WTC11 (cell line): ENCODE measurements around the gene ITGAE. TPM values are rescaled to one million over a fixed set of nuclear protein-coding genes. Genes with fewer than 3 reads are reported as not detected.

Source experiments
- ATAC-seq: fragments of 200-7000 bp; cut with Tn5 transposase; 2 replicates; pipeline ENCODE4 v1.10.0; 2021; ENCODE audit warnings: mild to moderate bottlenecking, moderate library complexity
- CTCF ChIA-PET: fragments of 300-600 bp; sonication (Branson Sonifier 250); formaldehyde crosslinking; loops from one replicate; lab custom pipeline; 2021; ENCODE audit warnings: antibody characterized with exemption; lab: Charles Lee
- POLR2A ChIA-PET: fragments of 350-600 bp; sonication (Branson Sonifier 250); formaldehyde crosslinking; loops from one replicate; lab custom pipeline; 2021; ENCODE audit warnings: antibody characterized with exemption; lab: Charles Lee
- DNase-seq: peaks from one replicate; pipeline ENCODE4 v3.0.0; 2021; ENCODE audit warnings: low spot score
- H3K27ac Mint-ChIP-seq: 2 replicates; pipeline ENCODE4 v1.8.0; 2021; ENCODE audit warnings: mixed read lengths
- H3K27me3 Mint-ChIP-seq: 2 replicates; pipeline ENCODE4 v1.8.0; 2021; ENCODE audit warnings: low read depth, mild to moderate bottlenecking, moderate library complexity, mixed read lengths
- H3K36me3 Mint-ChIP-seq: 2 replicates; pipeline ENCODE4 v1.8.0; 2021; ENCODE audit warnings: mixed read lengths
- H3K4me1 Mint-ChIP-seq: 2 replicates; pipeline ENCODE4 v1.8.0; 2022; ENCODE audit warnings: mixed read lengths
- H3K4me3 Mint-ChIP-seq: 2 replicates; pipeline ENCODE4 v1.8.0; 2021; ENCODE audit warnings: mild to moderate bottlenecking, moderate library complexity, mixed read lengths
- H3K9me3 Mint-ChIP-seq: 2 replicates; pipeline ENCODE4 v1.8.0; 2021; ENCODE audit warnings: mixed read lengths
- ATF3 ChIP-seq: sonication (generic); formaldehyde crosslinking; conservative IDR thresholded peaks from 2 replicates; pipeline ENCODE4 v1.8.1; 2022; ENCODE audit warnings: mild to moderate bottlenecking, missing genetic modification reagents
- CREB1 ChIP-seq: sonication (generic); formaldehyde crosslinking; IDR thresholded peaks from 2 replicates; pipeline ENCODE4 v1.8.0; 2023; ENCODE audit warnings: mild to moderate bottlenecking, missing genetic modification reagents
- ELF4 ChIP-seq: sonication (generic); formaldehyde crosslinking; IDR thresholded peaks from 2 replicates; pipeline ENCODE4 v1.8.1; 2022; ENCODE audit warnings: low read depth, mild to moderate bottlenecking, moderate library complexity, missing genetic modification reagents
- EMX1 ChIP-seq: fragments of 250-450 bp; sonication (Bioruptor Pico); IDR thresholded peaks from 2 replicates; pipeline ENCODE4 v1.8.0; 2021; ENCODE audit warnings: mild to moderate bottlenecking
- GTF2I ChIP-seq: fragments of 250-450 bp; sonication (Bioruptor Pico); conservative IDR thresholded peaks from 2 replicates; pipeline ENCODE4 v1.4.0; 2021; ENCODE audit warnings: mild to moderate bottlenecking
- IRF1 ChIP-seq: sonication (generic); formaldehyde crosslinking; IDR thresholded peaks from 2 replicates; pipeline ENCODE4 v1.8.0; 2023; ENCODE audit warnings: missing genetic modification reagents
- JAZF1 ChIP-seq: fragments of 250-450 bp; sonication (Bioruptor Pico); IDR thresholded peaks from 2 replicates; pipeline ENCODE4 v1.9.0; 2021; ENCODE audit warnings: moderate library complexity, mild to moderate bottlenecking, inconsistent platforms
- JUN ChIP-seq: sonication (generic); formaldehyde crosslinking; IDR thresholded peaks from 2 replicates; pipeline ENCODE4 v1.8.0; 2023; ENCODE audit warnings: mild to moderate bottlenecking, missing genetic modification reagents
- MAX ChIP-seq: sonication (generic); formaldehyde crosslinking; IDR thresholded peaks from 2 replicates; pipeline ENCODE4 v1.8.0; 2022; ENCODE audit warnings: mild to moderate bottlenecking, missing genetic modification reagents
- NFATC4 ChIP-seq: fragments of 250-450 bp; sonication (Bioruptor Pico); IDR thresholded peaks from 2 replicates; pipeline ENCODE4 v1.9.0; 2021; ENCODE audit warnings: mild to moderate bottlenecking
- NR3C1 ChIP-seq: sonication (generic); formaldehyde crosslinking; conservative IDR thresholded peaks from 2 replicates; pipeline ENCODE4 v1.8.1; 2023; ENCODE audit warnings: low read depth, mild to moderate bottlenecking, missing genetic modification reagents
- PREB ChIP-seq: sonication (generic); formaldehyde crosslinking; IDR thresholded peaks from 2 replicates; pipeline ENCODE4 v1.8.1; 2022; ENCODE audit warnings: mild to moderate bottlenecking, missing genetic modification reagents, moderate library complexity, borderline replicate concordance
- PRRX2 ChIP-seq: fragments of 250-450 bp; sonication (Bioruptor Pico); IDR thresholded peaks from 2 replicates; pipeline ENCODE4 v1.8.0; 2021; ENCODE audit warnings: mild to moderate bottlenecking
- RELA ChIP-seq: sonication (generic); formaldehyde crosslinking; IDR thresholded peaks from 2 replicates; pipeline ENCODE4 v1.8.1; 2022; ENCODE audit warnings: missing genetic modification reagents, mild to moderate bottlenecking, borderline replicate concordance
- SMAD3 ChIP-seq: sonication (generic); formaldehyde crosslinking; IDR thresholded peaks from 2 replicates; pipeline ENCODE4 v1.8.0; 2022; ENCODE audit warnings: missing genetic modification reagents, mild to moderate bottlenecking, borderline replicate concordance
- SOX15 ChIP-seq: fragments of 250-450 bp; sonication (Bioruptor Pico); IDR thresholded peaks from 2 replicates; pipeline ENCODE4 v1.9.0; 2021; ENCODE audit warnings: mild to moderate bottlenecking
- STAT6 ChIP-seq: sonication (generic); formaldehyde crosslinking; conservative IDR thresholded peaks from 2 replicates; pipeline ENCODE4 v1.8.1; 2023; ENCODE audit warnings: mild to moderate bottlenecking, low read depth, missing genetic modification reagents, moderate library complexity
- ZNF121 ChIP-seq: sonication (generic); formaldehyde crosslinking; IDR thresholded peaks from 2 replicates; pipeline ENCODE4 v1.8.0; 2023; ENCODE audit warnings: missing genetic modification reagents
- ZNF138 ChIP-seq: sonication (generic); formaldehyde crosslinking; conservative IDR thresholded peaks from 2 replicates; pipeline ENCODE4 v1.8.1; 2022; ENCODE audit warnings: mild to moderate bottlenecking, moderate library complexity, missing genetic modification reagents
- ZNF263 ChIP-seq: sonication (generic); formaldehyde crosslinking; IDR thresholded peaks from 2 replicates; pipeline ENCODE4 v1.8.1; 2022; ENCODE audit warnings: low read depth, mild to moderate bottlenecking, moderate library complexity, missing genetic modification reagents
- ZNF281 ChIP-seq: sonication (generic); formaldehyde crosslinking; IDR thresholded peaks from 2 replicates; pipeline ENCODE4 v1.8.0; 2023; ENCODE audit warnings: mild to moderate bottlenecking, missing genetic modification reagents
- ZNF671 ChIP-seq: fragments of 250-450 bp; sonication (Bioruptor Pico); IDR thresholded peaks from 2 replicates; pipeline ENCODE4 v1.8.0; 2021; ENCODE audit warnings: mild to moderate bottlenecking
- total RNA-seq: library from RNA; stranded (reverse); gene quantifications from 3 replicates; pipeline ENCODE4 v1.2.3, GENCODE V29; 2021

ITGAE gene
- total RNA-seq, 1 experiment from 2014 or later: 19.5 TPM

- TF ChIP-seq SOX15 (CRISPR knock-in tag) (no peak), CREB1 (no peak)
These were observed 20.0 kb downstream of the ITGAE start (continued) for GRCh38 chr17:3780986-3781385.

GRCh38 chr17:3777366-3778120 lies 23.4 kb downstream of the ITGAE start:
- Mint-ChIP-seq H3K4me1 (peaks cover 3% of the 10 kb centered on the region; the same call in 1 of the 2 replicates), H3K27me3 (no peaks in the 10 kb centered on the region; the same call in 1 of the 2 replicates), H3K4me3 (no peak overlapping the region), H3K27ac (no peak overlapping the region), H3K9me3 (peaks cover 3% of the 10 kb centered on the region; the same call in 1 of the 2 replicates), H3K36me3 (no peaks in the 10 kb centered on the region)
- ChIA-PET CTCF (interaction anchor here (7.5 kb wide), 1 partner anchor 39 kb away, joined by 125 read pairs; no protein-coding TSS in a partner anchor), POLR2A (no interaction called here)
- DNase-seq (no peak), ATAC-seq (no peak)
- TF ChIP-seq PREB (CRISPR knock-in tag) (no peak), ELF4 (CRISPR knock-in tag) (no peak), STAT6 (CRISPR knock-in tag) (no peak), GTF2I (CRISPR knock-in tag) (no peak), ZNF263 (CRISPR knock-in tag) (no peak), ZNF671 (no peak), ZNF121 (CRISPR knock-in tag) (no peak), EMX1 (CRISPR knock-in tag) (no peak), IRF1 (no peak), MAX (no peak), ATF3 (CRISPR knock-in tag) (no peak), NFATC4 (CRISPR knock-in tag) (no peak), JUN (no peak), PRRX2 (CRISPR knock-in tag) (no peak), NR3C1 (CRISPR knock-in tag) (no peak), RELA (CRISPR knock-in tag) (no peak), ZNF281 (no peak), ZNF138 (CRISPR knock-in tag) (no peak), SMAD3 (no peak), JAZF1 (CRISPR knock-in tag) (no peak)
